HG03439 (cell line): ENCODE results near the gene ARMH4.

Source experiments
- ATAC-seq: cut with Tn5 transposase; IDR thresholded peaks from one replicate; pipeline ENCODE4 v1.9.1; 2021; ENCODE audit warnings: mild to moderate bottlenecking, moderate library complexity; ENCODE audit not compliant: unreplicated experiment

Gene ARMH4

DNA sequence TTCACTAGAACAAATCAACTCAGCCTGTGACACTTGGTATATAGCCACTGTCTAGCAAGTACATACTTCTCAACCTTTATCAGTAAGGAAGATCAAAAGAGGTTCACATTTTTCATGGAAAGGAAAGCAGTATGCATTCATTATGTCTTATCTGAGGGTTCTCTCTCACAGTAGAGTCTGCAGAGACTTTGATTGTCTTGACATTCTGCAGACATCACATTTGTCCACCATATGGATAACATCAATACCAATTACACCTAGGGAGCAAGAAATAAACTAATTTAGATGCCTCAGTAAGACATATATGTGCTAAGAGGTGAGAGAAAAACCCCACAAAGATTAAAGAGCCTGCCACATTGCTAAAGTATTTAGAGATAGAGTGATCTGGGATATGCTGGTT lies 175.3 kb downstream of the ARMH4 start:
- no peak for ATAC-seq

DNA sequence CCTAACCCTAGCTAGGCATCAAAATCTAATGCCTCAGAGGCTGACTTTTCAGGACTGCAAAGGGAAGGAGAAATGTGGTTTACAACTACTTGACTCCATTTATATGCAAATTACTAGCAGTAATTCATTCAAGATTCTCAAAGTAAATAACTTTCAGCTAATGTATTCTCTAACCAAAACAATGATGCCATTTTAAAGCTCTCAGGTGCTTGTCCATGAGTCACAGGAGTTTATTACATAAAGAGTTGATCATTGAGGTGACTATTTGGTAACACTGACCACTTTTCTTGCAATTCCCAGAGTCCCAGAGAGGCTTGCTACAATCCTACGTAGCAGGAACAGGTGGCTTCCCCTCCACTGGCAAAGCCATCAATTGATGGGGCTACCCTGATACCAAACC lies 177.1 kb downstream of the ARMH4 start:
- ATAC-seq = no peak

DNA sequence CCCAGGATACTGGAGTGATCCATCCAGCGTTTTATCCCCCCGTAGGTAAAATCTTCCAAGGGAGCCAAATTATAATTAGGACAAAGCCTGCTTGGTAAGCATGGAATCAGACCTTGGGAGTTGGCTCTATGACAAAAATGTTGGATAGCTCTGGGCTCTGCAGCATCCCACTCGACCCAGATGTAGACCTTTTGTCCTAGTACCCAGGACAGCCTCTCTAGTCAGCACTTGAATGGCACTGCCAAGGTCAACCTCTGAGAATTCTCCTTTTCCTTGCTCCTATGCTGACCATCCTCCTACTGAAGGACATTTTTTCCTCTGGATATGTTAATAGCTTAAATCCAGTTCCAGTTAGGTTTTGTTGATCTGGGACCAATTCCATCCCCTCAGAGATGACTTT lies 181.4 kb downstream of the ARMH4 start:
- no peak for ATAC-seq

DNA sequence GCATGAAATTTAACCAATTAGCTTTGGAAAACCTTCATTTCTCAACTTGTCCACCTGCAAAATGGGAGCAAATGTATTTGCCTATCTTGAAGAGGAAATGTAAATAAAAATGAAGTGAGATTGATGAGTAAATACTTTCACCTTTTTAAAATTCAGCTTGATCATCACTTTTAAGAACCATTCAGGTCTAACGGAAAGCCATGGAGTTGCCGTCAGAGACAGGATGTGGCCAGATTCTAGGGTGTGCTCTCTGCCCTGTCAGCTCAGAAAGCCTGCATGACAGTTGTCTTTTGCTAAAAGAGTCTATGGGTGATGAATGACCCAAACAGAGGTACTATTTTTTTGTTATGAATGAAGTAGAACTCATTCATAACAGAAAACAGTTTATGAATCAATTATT lies 181.8 kb downstream of the ARMH4 start:
- no peak for ATAC-seq

DNA sequence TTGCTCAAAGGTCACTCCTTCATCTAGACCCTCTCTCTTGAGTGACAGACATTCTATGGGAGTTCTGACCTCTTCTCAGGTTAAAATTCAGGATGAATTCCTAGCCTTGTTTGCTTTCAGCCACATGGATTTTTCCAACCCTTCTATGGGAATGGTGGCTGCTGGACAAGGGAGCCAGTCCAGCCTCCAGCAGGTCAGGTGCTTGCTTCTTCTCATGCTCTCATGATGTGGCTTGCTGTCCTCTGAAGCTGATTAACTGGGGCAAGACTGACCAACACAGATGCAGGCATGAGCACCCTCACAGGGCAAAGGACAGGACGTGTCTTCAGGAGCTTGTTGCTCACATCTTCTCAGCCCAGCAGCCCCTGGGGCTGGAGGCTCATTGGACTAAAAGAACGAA lies 188.9 kb downstream of the ARMH4 start:
- no peak for ATAC-seq

DNA sequence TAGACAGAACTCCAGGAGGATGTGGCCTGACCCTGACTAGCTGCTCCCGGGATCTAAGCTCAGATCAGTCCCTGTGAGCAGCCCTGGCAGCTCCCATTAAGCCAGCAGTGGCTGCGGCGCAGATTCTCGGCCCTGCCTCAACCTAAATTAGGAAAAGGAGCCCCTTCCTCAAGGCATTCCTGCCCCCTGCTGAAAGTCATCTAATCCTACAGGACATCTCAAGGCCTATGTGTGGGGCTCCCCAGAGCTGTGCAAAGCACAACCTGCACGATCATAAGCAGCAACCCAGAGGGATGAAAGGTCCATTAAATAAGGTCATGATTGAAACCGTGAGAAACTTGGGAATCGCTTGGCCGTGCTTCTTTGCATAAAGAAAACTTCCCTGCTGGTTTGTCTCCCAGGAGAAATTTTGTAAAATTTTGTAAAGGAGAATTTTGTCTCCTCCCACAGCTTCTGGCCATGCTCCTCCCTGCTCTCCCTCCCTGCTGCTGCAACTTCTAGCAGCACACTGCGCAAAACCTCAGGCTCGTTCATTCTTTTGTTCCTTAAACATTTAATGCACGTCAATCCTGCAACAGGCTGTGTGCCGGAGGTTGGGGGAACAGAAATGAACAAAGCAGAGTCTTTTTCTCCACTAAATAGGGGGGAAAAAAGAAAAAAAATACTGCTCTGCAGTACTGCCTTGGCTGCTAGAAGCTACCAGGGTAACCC lies 189.5 kb downstream of the ARMH4 start:
- ATAC-seq = no peak

DNA sequence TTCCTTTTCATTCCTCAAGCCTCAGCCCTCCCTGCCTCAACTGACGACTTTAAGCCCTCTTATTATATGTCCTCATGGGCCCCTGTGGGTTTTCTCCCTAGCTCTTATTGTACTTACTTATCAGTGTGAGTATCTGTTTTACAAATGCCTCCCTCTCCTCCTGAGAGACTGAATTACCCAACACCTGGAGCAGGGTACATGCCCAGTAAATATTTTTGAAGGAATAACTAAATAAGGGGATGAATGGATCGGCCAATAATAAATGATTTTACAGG lies 190.3 kb downstream of the ARMH4 start:
- ATAC-seq = no peak

DNA sequence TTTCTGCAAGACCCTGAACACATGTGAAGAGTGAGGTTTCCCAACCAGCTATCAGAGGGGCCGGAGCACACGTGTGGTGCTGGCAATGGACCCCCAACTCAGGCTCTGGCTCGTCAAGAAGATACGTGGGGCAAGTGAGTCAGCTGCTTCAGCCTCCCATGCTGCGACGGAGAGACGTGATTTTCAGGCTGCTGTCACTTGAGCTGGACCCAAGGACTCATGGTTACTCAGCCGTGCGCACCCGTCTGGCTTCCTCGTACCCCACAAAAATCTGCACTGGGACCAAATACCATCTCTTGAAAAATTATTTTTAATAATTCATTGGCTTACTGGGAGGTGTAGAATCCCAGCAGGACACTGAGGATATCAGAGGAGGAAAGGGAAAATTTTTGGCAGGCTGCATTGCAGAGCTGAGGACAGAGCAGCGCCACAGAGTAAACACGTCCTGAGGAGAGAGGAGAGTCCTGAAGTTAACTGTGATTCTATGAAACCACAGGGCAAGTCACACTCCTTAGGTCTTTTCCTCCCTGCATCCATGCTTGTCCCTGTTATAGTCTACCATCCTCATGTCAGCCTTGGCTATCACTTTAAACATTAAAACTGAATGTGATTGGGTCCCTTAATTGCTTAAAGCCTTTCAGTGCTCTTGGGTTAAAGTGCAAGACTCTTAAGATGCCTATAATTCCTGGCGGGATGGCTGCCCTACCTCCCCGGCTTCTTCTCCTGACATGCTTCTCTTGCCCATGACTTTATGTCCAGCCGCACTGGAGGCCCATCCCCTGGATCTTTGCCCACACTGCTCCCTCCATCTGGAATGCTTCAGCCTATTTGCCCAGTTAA lies 190.8 kb downstream of the ARMH4 start:
- no peak for ATAC-seq

DNA sequence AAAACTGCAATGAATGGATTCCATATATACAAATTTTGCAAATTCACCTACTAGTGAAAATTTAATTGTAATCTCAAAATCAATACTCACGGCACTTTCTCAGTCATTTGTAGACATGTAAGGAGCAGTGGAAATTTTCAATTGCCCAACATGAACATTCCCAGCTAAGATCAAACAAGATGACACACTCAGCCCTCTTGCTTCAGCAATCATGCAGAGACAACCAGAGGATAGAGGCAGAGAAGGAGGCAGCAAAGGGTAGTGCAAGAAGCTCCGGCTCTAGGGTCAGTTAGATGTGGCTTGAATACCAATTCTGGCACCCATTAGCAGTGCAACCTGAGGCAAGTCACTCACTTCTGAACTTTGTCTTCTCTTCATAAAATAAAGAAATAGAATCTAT lies 194.6 kb downstream of the ARMH4 start:
- ATAC-seq = no peak
